Activated T-cell treated with anti-CD3 and anti-CD28 coated beads, Interleukin-2, amount 50 U/mL, for 72 hours (primary cell): ENCODE measurements around the gene COMMD4. TPM values are rescaled to one million over a fixed set of nuclear protein-coding genes. Genes with fewer than 3 reads are reported as not detected.

ENCODE experiments used
- ATAC-seq, 2 donors: fragments of 150-1000 bp; cut with Tn5 transposase; replicated peaks in 1 of 2; 2 replicates each; pipeline ENCODE4 v1.10.0; 2021; ENCODE audit warnings: moderate library complexity in 2 of 2, mild to moderate bottlenecking in 1 of 2
- DNase-seq, 2 donors: peaks; one replicate each; pipeline ENCODE4 v3.0.0; 2021 to 2022; ENCODE audit warnings: mixed read lengths in 1 of 2
- H3K27ac Mint-ChIP-seq: one replicate; pipeline ENCODE4 v1.8.0; 2022; ENCODE audit warnings: mild to moderate bottlenecking, moderate library complexity, mixed read lengths
- H3K27me3 Mint-ChIP-seq: one replicate; pipeline ENCODE4 v1.8.0; 2022; ENCODE audit warnings: low read depth, mixed read lengths
- H3K36me3 Mint-ChIP-seq, 2 donors: one replicate each; pipeline ENCODE4 v1.8.0; 2022; ENCODE audit warnings: mixed read lengths in 2 of 2, mild to moderate bottlenecking in 1 of 2; ENCODE audit not compliant: insufficient read depth in 2 of 2
- H3K4me1 Mint-ChIP-seq: one replicate; pipeline ENCODE4 v1.8.0; 2022; ENCODE audit warnings: low read depth, mixed read lengths
- H3K4me3 Mint-ChIP-seq, 2 donors: one replicate each; pipeline ENCODE4 v1.8.0; 2022; ENCODE audit warnings: mild to moderate bottlenecking in 2 of 2, mixed read lengths in 2 of 2, moderate library complexity in 2 of 2
- H3K9me3 Mint-ChIP-seq, 2 donors: one replicate each; pipeline ENCODE4 v1.8.0; 2022; ENCODE audit warnings: mixed read lengths in 2 of 2
- total RNA-seq, 2 donors: library from RNA; stranded (reverse); gene quantifications; one replicate each; pipeline ENCODE4 v1.2.3, GENCODE V29; 2022

The COMMD4 gene
- total RNA-seq, 2 donors from 2014 or later = 50.6 to 61.1 TPM

DNA sequence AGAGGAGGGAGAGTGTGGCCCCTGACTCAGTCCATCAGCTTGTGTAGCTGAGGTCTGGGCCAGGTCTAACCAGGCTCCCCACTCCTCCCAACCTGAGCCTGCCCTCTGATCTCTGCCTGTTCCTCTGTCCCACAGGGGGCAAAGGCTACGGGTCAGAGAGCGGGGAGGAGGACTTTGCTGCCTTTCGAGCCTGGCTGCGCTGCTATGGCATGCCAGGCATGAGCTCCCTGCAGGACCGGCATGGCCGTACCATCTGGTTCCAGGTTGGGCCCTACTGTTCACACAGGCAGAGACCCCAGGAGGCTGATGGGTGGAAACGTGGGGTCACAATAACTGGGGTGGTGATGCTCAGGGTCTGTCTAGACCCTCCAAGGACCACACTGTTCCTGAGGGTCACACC, 17.7 kb downstream of the COMMD4 start:
- Mint-ChIP-seq H3K36me3 (peaks cover 8 to 12% of the 10 kb centered on the region in 2 donors), H3K27me3 (no peaks in the 10 kb centered on the region), H3K4me3 (no peak overlapping the region), H3K27ac (no peak overlapping the region), H3K4me1 (peaks cover 21% of the 10 kb centered on the region), H3K9me3 (peaks cover 3 to 5% of the 10 kb centered on the region in 2 donors)
- DNase-seq (no peak), ATAC-seq (no peak)

DNA sequence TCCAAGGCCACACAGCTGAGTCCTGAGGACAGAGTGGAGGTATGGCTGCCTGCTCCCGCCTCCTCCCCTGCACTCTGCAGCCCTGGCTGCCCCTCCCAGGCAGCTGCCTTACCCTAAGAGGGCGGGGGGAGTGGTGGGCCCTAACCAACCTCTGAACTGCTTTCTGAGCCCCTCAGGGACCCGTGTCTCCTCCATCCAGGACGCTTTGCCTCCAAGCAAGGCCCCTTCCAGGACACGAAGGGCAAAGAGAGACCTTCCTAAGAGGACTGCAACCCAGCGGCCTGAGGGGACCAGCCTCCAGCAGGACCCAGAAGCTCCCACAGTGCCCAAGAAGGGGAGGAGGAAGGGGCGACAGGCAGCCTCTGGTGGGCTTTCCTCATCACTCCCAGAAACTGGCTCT, 18.6 kb downstream of the COMMD4 start:
- no peak overlapping the region for H3K27ac Mint-ChIP-seq
- DNase-seq (no peak), ATAC-seq (no peak)
- no peak overlapping the region for H3K4me3 Mint-ChIP-seq
- peaks cover 8 to 11% of the 10 kb centered on the region in 2 donors for H3K36me3 Mint-ChIP-seq
- H3K9me3 Mint-ChIP-seq = peaks cover 3 to 5% of the 10 kb centered on the region in 2 donors
- H3K4me1 Mint-ChIP-seq = peaks cover 15% of the 10 kb centered on the region
- no peaks in the 10 kb centered on the region for H3K27me3 Mint-ChIP-seq

DNA sequence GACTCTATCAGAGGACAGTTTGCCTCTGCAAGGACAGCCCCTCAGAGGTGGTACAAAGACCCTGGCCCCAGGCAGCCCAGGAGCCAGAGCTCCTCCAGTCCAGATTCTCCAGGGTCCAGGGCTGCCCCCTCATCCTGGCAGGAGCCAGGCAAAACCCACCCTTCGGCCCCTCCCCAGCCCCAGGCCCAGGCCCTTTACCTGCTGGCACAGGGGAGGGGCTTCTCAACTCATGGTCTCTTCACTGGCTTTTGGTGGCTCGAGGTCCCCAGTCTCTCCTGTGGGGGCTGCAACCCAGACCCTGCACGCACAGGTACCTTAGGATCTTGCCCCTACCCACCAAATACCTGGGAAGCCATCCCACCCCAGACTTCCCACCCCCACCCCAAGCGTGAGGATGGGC, 19.5 kb downstream of the COMMD4 start:
- DNase-seq (no peak), ATAC-seq (no peak)
- Mint-ChIP-seq H3K27me3 (no peaks in the 10 kb centered on the region), H3K27ac (no peak overlapping the region), H3K4me3 (no peak overlapping the region), H3K4me1 (peaks cover 6% of the 10 kb centered on the region), H3K9me3 (no peaks in the 10 kb centered on the region), H3K36me3 (peaks cover 2 to 3% of the 10 kb centered on the region in 2 donors)

DNA sequence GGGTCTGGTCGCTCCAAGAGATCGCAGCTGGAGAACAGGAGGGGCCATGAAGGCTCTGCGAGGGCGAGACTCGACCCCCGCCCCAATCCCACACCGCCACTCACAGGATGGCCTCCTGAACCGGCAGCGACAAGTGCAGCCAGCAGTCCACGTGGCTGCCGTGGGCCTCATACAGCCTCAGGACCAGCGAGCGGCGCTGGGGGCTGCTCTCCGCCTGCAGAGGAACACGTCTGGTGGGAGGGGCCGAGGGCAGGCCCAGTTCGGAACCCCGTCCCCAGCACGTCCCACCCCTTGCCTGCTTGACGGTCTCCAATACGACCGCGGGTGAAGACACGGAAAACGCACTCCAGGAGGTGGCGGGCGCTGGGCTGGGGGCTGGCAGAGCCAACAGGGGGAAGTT, 20.1 kb downstream of the COMMD4 start:
- no peaks in the 10 kb centered on the region for H3K27me3 Mint-ChIP-seq
- H3K36me3 Mint-ChIP-seq = peaks cover 2% of the 10 kb centered on the region in 2 donors
- DNase-seq (no peak), ATAC-seq (no peak)
- H3K4me3 Mint-ChIP-seq = no peak overlapping the region
- no peaks in the 10 kb centered on the region for H3K9me3 Mint-ChIP-seq
- no peak overlapping the region for H3K27ac Mint-ChIP-seq
- no peaks in the 10 kb centered on the region for H3K4me1 Mint-ChIP-seq

DNA sequence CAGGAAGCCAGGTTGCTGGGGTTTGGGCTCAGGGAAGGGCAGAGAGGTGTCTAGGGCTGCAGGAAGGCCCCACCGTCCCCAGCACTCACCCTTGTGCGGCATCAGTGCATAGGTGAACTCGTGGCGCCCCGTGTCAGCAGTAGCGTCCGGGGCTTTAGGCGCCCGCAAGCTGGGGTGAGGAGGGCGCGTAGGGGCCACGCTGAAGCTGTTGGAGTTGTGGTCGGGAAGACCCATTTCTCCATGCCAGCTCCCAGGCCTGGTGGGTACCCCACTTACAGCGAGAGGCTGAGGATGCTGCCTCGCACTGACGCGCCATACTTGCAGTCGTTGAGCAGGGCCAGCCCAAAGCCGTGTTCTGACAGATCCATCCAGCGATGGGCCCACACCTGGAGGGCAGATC, 20.7 kb downstream of the COMMD4 start:
- H3K27ac Mint-ChIP-seq = no peak overlapping the region

DNA sequence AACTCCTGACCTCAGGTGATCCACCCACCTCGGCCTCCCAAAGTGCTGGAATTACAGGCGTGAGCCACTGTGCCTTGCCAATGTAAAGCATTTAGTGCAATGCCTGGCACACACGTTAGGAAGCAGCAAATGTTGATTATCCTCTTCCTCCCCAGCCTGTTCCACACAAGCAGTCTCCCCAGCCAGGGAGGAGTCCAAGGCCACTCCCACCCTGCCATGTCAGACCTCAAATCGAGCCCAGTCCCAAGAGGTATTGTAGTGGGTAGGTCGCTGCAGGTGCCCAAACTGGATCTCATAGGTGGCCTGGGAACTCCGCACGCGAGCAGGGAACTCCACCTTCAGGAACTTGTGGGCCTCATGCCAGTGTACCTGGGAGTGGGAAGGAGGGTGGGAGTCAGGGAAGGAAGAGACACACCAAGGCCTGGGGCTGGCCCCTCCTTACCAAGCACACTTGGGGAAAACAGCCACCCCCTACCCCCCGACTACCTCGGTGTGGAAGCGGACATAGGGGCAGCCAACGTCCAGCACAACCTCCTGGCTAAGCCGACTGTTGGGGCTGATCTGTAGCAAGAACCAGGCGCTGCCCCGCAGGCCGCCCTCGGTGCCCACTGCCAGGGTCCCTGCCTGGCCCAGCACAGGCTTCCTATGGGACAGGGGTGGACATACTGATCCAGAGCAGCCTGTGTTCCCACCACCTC, 22.3 kb downstream of the COMMD4 start:
- ATAC-seq (no peak), DNase-seq (no peak)
- H3K27me3 Mint-ChIP-seq = no peaks in the 10 kb centered on the region
- H3K4me3 Mint-ChIP-seq = no peak overlapping the region
- H3K4me1 Mint-ChIP-seq = no peaks in the 10 kb centered on the region
- H3K9me3 Mint-ChIP-seq = no peaks in the 10 kb centered on the region
- no peak overlapping the region for H3K27ac Mint-ChIP-seq
- H3K36me3 Mint-ChIP-seq = peaks cover 0 to 2% of the 10 kb centered on the region in 2 donors

More for the DNA sequence above, 20.7 kb downstream of the COMMD4 start:
- no peaks in the 10 kb centered on the region for H3K27me3 Mint-ChIP-seq
- ATAC-seq (no peak), DNase-seq (no peak)
- H3K4me3 Mint-ChIP-seq = no peak overlapping the region
- peaks cover 0 to 2% of the 10 kb centered on the region in 2 donors for H3K36me3 Mint-ChIP-seq
- no peaks in the 10 kb centered on the region for H3K4me1 Mint-ChIP-seq
- no peaks in the 10 kb centered on the region for H3K9me3 Mint-ChIP-seq

DNA sequence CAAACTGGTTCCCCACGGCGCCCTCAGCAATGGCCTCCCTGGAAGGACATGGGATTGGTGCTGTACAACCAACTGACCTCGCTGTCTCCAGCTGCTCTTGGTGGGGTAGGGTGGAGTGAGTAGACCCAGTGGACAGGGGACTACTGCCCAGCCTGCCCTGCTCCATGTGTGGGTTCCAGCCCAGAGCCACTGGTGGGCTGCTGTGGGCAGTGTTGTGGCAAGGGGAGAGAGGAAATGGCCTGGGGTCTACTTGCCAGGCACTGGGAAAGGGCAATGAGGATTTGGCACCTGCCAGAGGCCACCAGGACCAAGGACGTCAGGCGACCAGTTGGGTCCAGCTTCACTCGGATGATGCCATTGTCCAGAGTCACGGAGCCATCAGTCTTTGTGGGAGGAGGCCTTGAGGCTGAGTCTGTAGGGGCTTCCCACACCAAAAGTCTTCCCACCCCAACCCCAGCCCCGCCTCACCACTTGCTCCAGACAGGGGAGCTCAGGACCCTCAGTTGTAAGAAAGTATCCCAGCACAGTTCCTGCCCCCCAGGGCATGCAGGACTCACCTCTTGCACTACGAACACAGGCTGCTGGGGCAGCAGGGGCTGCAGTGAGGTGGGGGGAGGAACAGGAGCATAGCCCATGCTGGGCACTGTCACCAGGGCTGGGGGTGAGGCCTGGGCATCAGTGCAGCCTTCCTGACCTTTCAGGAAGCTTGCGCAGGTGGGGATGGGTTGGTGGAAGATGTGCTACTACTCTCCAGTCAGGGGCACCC, 23.1 kb downstream of the COMMD4 start:
- Mint-ChIP-seq H3K27ac (no peak overlapping the region), H3K9me3 (no peaks in the 10 kb centered on the region), H3K36me3 (peaks cover 0 to 2% of the 10 kb centered on the region in 2 donors), H3K4me1 (no peaks in the 10 kb centered on the region), H3K4me3 (no peak overlapping the region), H3K27me3 (no peaks in the 10 kb centered on the region)
- no peak for DNase-seq
- ATAC-seq = no peak

DNA sequence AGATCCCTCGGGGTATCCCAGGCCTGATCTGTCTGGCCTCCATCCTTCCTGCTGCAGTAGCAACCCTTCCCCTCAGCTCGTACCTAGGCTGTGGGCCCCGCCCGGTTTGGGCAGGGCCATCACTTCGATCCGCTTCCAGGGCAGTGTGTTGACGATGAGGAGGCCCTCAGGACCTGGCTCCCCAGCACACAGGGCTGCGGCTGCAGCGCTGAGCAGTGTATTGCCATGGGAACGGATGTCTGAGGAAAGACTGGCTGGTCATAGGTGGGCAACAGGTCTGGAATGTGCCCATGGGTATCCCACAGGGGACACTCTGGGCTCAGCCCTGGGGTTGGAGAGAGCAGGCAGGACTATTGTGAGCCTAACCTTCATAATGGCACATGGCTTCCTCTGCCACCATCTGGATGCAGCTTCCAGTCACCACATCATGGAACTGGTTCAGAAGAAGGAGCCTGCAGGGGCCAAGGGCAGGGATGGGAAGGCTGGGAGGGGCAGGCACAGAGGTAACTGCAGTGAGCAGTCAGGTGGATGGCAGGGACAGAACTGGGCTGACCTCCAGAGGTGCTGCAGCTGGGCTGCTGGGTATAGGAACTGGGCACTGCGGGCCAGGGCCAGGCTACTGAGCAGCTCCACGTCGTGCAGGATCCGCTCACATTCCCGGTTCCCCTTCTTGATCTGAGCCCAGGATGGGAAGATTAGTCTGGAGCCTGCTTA, 23.8 kb downstream of the COMMD4 start:
- Mint-ChIP-seq H3K27ac (no peak overlapping the region), H3K4me1 (no peaks in the 10 kb centered on the region), H3K36me3 (peaks cover 0 to 2% of the 10 kb centered on the region in 2 donors), H3K27me3 (no peaks in the 10 kb centered on the region), H3K9me3 (no peaks in the 10 kb centered on the region), H3K4me3 (no peak overlapping the region)
- DNase-seq (no peak), ATAC-seq (no peak)

DNA sequence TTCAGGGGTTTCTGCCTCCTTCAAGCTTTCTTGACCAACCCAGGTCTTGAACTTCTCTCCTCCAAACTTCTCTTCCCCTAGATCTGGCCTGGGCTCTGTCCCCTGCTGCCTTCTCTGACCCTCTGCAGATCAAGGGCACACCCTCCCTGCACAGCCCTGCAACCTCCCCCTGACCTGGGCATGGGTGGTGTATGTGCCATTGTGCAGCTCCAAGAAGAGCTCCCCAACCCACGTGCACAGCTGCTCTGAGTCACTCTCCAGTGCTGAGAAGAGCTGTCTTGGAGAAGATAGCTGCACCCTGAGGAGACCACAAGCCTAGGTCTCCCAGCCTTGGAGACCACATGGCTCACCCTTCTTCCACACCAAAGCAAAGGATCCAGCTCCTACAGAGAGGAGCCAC, 24.5 kb downstream of the COMMD4 start:
- Mint-ChIP-seq H3K4me3 (no peak overlapping the region), H3K4me1 (no peaks in the 10 kb centered on the region), H3K27ac (no peak overlapping the region), H3K9me3 (no peaks in the 10 kb centered on the region), H3K36me3 (peaks cover 0 to 2% of the 10 kb centered on the region in 2 donors), H3K27me3 (no peaks in the 10 kb centered on the region)
- no peak for ATAC-seq
- no peak for DNase-seq

DNA sequence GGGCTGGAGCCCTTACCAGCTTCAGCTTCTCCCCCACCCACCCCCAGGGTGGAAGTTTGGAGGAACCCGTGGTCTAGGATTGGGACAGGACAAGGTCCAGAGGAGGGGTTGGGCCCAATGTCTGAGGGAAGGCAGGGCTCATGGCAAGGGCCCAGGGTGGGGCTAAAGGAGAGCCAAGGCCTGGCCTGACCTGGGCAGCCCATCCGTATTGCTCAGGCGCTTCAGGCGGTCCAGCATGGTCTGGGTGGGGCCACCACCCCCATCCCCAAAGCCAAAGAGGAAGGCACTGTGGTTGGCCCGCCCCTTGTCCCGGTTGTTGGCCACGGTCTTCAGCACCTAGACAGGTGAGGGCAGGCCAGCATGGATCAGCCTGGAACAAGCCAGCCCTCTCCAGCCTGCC, 25.0 kb downstream of the COMMD4 start:
- Mint-ChIP-seq H3K9me3 (no peaks in the 10 kb centered on the region), H3K36me3 (peaks cover 0 to 2% of the 10 kb centered on the region in 2 donors), H3K4me1 (no peaks in the 10 kb centered on the region), H3K27me3 (no peaks in the 10 kb centered on the region), H3K4me3 (no peak overlapping the region), H3K27ac (no peak overlapping the region)
- DNase-seq = no peak
- ATAC-seq = peak in 1 of 2 donors; percentile 9

DNA sequence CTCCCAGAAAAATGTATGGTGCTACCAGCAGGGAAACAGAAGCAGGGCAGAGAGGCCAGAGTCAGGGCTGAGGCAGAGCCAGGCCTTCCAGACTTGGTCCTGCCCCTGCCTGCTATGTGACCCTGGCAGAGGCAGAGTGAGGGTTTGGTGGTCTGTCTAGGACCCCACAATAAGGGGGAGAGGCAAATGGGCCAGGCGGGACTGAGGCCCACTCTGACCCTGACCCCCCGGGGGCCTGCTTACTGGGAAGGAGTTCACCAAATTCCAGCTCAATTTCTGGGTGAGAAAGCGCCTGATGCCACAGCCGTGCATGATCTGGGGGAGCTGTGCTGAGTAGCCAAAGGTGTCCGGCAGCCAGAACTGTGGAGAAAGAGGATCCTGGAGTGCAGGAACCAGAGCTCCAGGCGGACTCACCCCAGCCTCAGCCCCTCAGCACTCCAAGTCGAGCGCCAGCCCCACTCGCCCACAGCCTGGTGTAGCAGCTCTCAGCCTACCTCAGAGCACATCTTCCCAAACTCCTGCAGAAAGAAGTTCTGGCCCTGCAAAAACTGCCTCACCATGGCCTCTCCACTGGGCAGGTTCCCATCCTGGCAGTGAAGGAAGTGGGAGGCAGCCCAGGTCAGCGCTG, 25.6 kb downstream of the COMMD4 start:
- H3K4me3 Mint-ChIP-seq = no peak overlapping the region
- no peaks in the 10 kb centered on the region for H3K9me3 Mint-ChIP-seq
- no peaks in the 10 kb centered on the region for H3K4me1 Mint-ChIP-seq
- DNase-seq = no peak
- no peak overlapping the region for H3K27ac Mint-ChIP-seq
- H3K27me3 Mint-ChIP-seq = no peaks in the 10 kb centered on the region
- H3K36me3 Mint-ChIP-seq = peaks cover 0 to 2% of the 10 kb centered on the region in 2 donors
- ATAC-seq = no peak

DNA sequence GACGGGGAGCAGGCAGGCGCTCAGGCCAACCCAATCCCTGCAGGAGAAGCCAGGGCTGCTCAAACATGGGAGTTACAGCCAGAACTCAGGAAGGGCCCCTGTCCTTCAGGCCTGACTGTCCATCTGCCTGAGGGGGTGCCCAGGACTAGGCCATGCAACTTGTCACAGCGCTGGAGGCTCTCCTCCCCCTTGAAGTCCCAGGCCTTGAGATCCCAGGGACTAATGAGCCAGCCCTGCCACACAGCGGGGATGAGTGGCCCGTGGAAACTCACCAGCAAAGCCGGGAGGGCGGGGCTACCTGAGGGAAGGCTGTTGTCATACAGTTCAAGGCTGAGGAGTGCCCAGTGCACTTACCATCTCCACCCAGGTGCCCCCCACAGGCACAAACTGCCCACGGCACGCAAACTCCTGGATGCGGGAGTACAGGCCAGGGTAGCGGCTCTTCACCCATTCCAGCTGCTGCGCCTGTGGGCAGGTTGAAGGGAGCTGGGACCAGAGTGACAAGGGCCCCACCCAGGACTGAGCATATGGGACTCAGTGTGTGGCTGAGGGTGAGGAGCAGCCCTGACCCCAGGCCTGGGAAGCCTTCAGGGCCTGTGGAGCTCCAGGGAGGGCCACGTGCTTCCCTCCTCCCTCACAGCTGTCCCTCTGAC, 26.3 kb downstream of the COMMD4 start:
- no peak for DNase-seq
- H3K36me3 Mint-ChIP-seq = peaks cover 0 to 2% of the 10 kb centered on the region in 2 donors
- no peaks in the 10 kb centered on the region for H3K9me3 Mint-ChIP-seq
- no peak for ATAC-seq
- no peak overlapping the region for H3K4me3 Mint-ChIP-seq
- no peaks in the 10 kb centered on the region for H3K4me1 Mint-ChIP-seq
- no peaks in the 10 kb centered on the region for H3K27me3 Mint-ChIP-seq
- no peak overlapping the region for H3K27ac Mint-ChIP-seq
